HL-60 (cell line): Measurements from ENCODE around the gene TMEM192.

ENCODE experiments used
- GABPA ChIP-seq: IDR thresholded peaks from 2 replicates; pipeline ENCODE4 v1.6.1; 2012; ENCODE audit warnings: low read depth
- POLR2AphosphoS5 ChIP-seq: IDR thresholded peaks from 2 replicates; pipeline ENCODE4 v1.6.1; 2012; ENCODE audit warnings: low read depth
- TF ChIP-seq, protein P1 (sequence below): IDR thresholded peaks from 2 replicates; pipeline ENCODE4 v1.6.1; 2012; ENCODE audit warnings: low read depth; ENCODE audit not compliant: insufficient replicate concordance
- TF ChIP-seq, protein P2 (sequence below): IDR thresholded peaks from one replicate; pipeline ENCODE4 v1.5.1; 2011; ENCODE audit warnings: low read length, control low read depth, inconsistent platforms; ENCODE audit not compliant: insufficient read depth

DNA sequence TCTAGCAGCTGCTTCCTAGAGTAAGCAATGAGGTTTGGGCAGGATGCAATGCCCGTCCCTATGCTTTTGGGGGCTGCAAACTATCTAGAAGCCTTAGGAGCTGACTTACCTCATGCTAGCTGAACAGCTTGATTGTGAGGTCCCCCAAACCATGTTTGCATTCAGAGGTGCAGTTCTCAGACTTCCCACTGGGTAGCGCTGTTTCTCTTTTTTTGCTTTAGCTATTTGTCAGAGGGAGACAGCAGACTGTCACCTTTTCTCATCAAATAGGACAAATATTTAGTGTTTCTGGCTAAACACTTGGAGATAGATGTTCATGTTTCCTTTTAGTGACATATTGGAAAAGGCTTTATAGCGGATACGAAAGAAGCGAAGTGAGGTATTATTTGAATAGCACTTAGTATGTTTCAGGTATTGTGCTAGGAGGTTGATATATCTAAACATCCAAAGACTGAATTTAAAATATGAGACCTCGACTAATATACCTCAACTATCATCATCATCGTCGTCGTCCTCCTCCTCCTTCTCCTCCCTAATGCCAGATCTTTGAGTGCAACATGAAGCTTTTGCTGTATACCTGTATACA, 18.7 kb upstream of the TMEM192 start:
- no peak for TF ChIP-seq GABPA
- TF ChIP-seq, protein P1, sequence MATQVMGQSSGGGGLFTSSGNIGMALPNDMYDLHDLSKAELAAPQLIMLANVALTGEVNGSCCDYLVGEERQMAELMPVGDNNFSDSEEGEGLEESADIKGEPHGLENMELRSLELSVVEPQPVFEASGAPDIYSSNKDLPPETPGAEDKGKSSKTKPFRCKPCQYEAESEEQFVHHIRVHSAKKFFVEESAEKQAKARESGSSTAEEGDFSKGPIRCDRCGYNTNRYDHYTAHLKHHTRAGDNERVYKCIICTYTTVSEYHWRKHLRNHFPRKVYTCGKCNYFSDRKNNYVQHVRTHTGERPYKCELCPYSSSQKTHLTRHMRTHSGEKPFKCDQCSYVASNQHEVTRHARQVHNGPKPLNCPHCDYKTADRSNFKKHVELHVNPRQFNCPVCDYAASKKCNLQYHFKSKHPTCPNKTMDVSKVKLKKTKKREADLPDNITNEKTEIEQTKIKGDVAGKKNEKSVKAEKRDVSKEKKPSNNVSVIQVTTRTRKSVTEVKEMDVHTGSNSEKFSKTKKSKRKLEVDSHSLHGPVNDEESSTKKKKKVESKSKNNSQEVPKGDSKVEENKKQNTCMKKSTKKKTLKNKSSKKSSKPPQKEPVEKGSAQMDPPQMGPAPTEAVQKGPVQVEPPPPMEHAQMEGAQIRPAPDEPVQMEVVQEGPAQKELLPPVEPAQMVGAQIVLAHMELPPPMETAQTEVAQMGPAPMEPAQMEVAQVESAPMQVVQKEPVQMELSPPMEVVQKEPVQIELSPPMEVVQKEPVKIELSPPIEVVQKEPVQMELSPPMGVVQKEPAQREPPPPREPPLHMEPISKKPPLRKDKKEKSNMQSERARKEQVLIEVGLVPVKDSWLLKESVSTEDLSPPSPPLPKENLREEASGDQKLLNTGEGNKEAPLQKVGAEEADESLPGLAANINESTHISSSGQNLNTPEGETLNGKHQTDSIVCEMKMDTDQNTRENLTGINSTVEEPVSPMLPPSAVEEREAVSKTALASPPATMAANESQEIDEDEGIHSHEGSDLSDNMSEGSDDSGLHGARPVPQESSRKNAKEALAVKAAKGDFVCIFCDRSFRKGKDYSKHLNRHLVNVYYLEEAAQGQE, result no peak
- TF ChIP-seq, protein P2, sequence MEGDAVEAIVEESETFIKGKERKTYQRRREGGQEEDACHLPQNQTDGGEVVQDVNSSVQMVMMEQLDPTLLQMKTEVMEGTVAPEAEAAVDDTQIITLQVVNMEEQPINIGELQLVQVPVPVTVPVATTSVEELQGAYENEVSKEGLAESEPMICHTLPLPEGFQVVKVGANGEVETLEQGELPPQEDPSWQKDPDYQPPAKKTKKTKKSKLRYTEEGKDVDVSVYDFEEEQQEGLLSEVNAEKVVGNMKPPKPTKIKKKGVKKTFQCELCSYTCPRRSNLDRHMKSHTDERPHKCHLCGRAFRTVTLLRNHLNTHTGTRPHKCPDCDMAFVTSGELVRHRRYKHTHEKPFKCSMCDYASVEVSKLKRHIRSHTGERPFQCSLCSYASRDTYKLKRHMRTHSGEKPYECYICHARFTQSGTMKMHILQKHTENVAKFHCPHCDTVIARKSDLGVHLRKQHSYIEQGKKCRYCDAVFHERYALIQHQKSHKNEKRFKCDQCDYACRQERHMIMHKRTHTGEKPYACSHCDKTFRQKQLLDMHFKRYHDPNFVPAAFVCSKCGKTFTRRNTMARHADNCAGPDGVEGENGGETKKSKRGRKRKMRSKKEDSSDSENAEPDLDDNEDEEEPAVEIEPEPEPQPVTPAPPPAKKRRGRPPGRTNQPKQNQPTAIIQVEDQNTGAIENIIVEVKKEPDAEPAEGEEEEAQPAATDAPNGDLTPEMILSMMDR, result peak; percentile 78
- no peak for TF ChIP-seq POLR2AphosphoS5
